SU-DHL-6 (cell line): ENCODE data around the gene JUNB.

ENCODE experiments used
- H2AFZ ChIP-seq: fragments of 200-600 bp; sonication (generic); 2 replicates; pipeline ENCODE4 v1.6.1; 2014; ENCODE audit warnings: low read depth, mild to moderate bottlenecking, moderate library complexity, mixed read lengths, antibody characterized with exemption, low read length; ENCODE audit not compliant: severe bottlenecking
- H3F3A ChIP-seq: fragments of 200-600 bp; shearing (Covaris generic); 2 replicates; pipeline ENCODE4 v1.6.0; 2016; ENCODE audit warnings: antibody characterized with exemption, mild to moderate bottlenecking; ENCODE audit not compliant: insufficient read depth
- H3K27ac ChIP-seq: fragments of 200-600 bp; sonication (generic); 2 replicates; pipeline ENCODE4 v1.5.1; 2016; ENCODE audit warnings: low read depth, mild to moderate bottlenecking, low read length, moderate library complexity, mixed read lengths
- H3K27me3 ChIP-seq: fragments of 200-600 bp; sonication (generic), shearing (Covaris generic); 2 replicates; pipeline ENCODE4 v1.6.0; 2014; ENCODE audit warnings: mild to moderate bottlenecking, low read length
- H3K36me3 ChIP-seq: fragments of 200-600 bp; sonication (generic); 2 replicates; pipeline ENCODE4 v1.6.1; 2014; ENCODE audit warnings: mild to moderate bottlenecking, low read length, mixed read lengths
- H3K4me2 ChIP-seq: fragments of 300-600, 200-600 bp; shearing (Covaris generic), sonication (generic); 2 replicates; pipeline ENCODE4 v1.6.0; 2014; ENCODE audit warnings: low read length, low read depth, mild to moderate bottlenecking; ENCODE audit not compliant: poor library complexity, severe bottlenecking
- H3K4me3 ChIP-seq: fragments of 200-600 bp; sonication (generic); 2 replicates; pipeline ENCODE4 v1.5.1; 2014; ENCODE audit warnings: antibody characterized with exemption, low read length, mild to moderate bottlenecking, mixed read lengths; ENCODE audit not compliant: insufficient read depth, poor library complexity, severe bottlenecking
- H3K79me2 ChIP-seq: fragments of 200-600 bp; sonication (generic); 2 replicates; pipeline ENCODE4 v1.6.1; 2014; ENCODE audit warnings: mild to moderate bottlenecking, low read length, moderate library complexity; ENCODE audit not compliant: insufficient read depth
- H3K9ac ChIP-seq: fragments of 200-600 bp; sonication (generic); 2 replicates; pipeline ENCODE4 v1.7.0; 2014; ENCODE audit warnings: mild to moderate bottlenecking, low read length
- H3K9me2 ChIP-seq: fragments of 200-600 bp; sonication (generic); replicated peaks from 2 replicates; pipeline ENCODE4 v1.6.1; 2014; ENCODE audit warnings: low read length; ENCODE audit not compliant: insufficient read depth
- H3K9me3 ChIP-seq: fragments of 200-600 bp; sonication (generic); 2 replicates; pipeline ENCODE4 v1.6.1; 2014; ENCODE audit warnings: low read length, mixed read lengths; ENCODE audit not compliant: insufficient read depth
- H4K20me1 ChIP-seq: fragments of 200-600 bp; sonication (generic); 2 replicates; pipeline ENCODE4 v1.6.1; 2014; ENCODE audit warnings: low read depth, mild to moderate bottlenecking, antibody characterized with exemption, low read length, moderate library complexity, mixed read lengths
- CTCF ChIP-seq: fragments of 200-600 bp; sonication (generic); IDR thresholded peaks from one replicate; pipeline ENCODE4 v1.5.1; 2017; ENCODE audit warnings: antibody characterized with exemption, mild to moderate bottlenecking, low read length, moderate library complexity; ENCODE audit not compliant: insufficient read depth, poor library complexity, severe bottlenecking
- EZH2phosphoT487 ChIP-seq: fragments of 200-600 bp; sonication (generic), shearing (Covaris generic); conservative IDR thresholded peaks from 2 replicates; pipeline ENCODE4 v1.6.1; 2018; ENCODE audit warnings: mild to moderate bottlenecking, antibody characterized with exemption, low read length, moderate library complexity, mixed read lengths

JUNB gene

GRCh38 chr19:12802267-12803106 is 11.2 kb downstream of the JUNB start:
- TF ChIP-seq EZH2phosphoT487 (no peak), CTCF (no peak)
- Histone ChIP-seq H3K9ac (peak overlapping the region; percentile 98), H3K79me2 (peaks cover 23% of the 10 kb centered on the region), H2AFZ (peak overlapping the region; percentile 81), H3K9me2 (no peaks in the 10 kb centered on the region), H3K9me3 (no peaks in the 10 kb centered on the region), H3K27me3 (no peaks in the 10 kb centered on the region), H3K4me3 (peak overlapping the region; percentile 96), H4K20me1 (no peaks in the 10 kb centered on the region), H3K36me3 (no peaks in the 10 kb centered on the region), H3K4me2 (peak overlapping the region; percentile 66), H3F3A (no peaks in the 10 kb centered on the region), H3K27ac (no peak overlapping the region)

- Histone ChIP-seq H3K9me3 (no peaks in the 10 kb centered on the region), H3K9ac (no peak overlapping the region), H3F3A (no peaks in the 10 kb centered on the region), H4K20me1 (no peaks in the 10 kb centered on the region), H3K4me2 (no peak overlapping the region), H3K4me3 (no peak overlapping the region), H2AFZ (no peak overlapping the region), H3K79me2 (peaks cover 23% of the 10 kb centered on the region), H3K36me3 (0 out of 2 replicates have a peak, but pooled peaks cover 3% of the 10 kb centered on the region), H3K27me3 (no peaks in the 10 kb centered on the region), H3K27ac (no peak overlapping the region), H3K9me2 (no peaks in the 10 kb centered on the region)
- TF ChIP-seq EZH2phosphoT487 = no peak
- TF ChIP-seq CTCF = no peak
Observed at GRCh38 chr19:12804051-12804450, 12.8 kb downstream of the JUNB start.

- Histone ChIP-seq H3F3A (0 out of 2 replicates have a peak, but pooled peaks cover 3% of the 10 kb centered on the region), H3K9me2 (no peaks in the 10 kb centered on the region), H3K79me2 (peaks cover 10% of the 10 kb centered on the region), H2AFZ (peak within 1 kb of the TSS; percentile 68), H3K27me3 (no peaks in the 10 kb centered on the region), H3K9ac (peak within 1 kb of the TSS; percentile 90), H3K9me3 (no peaks in the 10 kb centered on the region), H4K20me1 (no peaks in the 10 kb centered on the region), H3K27ac (peak within 1 kb of the TSS; percentile 60), H3K4me3 (peak within 1 kb of the TSS; percentile 78), H3K4me2 (peak within 1 kb of the TSS; percentile 63), H3K36me3 (peaks cover 5% of the 10 kb centered on the region; the same call in 1 of the 2 replicates)
- no peak for TF ChIP-seq CTCF
- TF ChIP-seq EZH2phosphoT487 = no peak
Observed at GRCh38 chr19:12806242-12807081, 15.2 kb downstream of the JUNB start, which contains the start of gene RNASEH2A. Gene RNASEH2A (plus strand): TSS chr19:12806584. CDS start chr19:12806674, 90 bp downstream.
